HAP-1 (cell line): ENCODE data around the gene SLC6A1.

Experiments
- DNase-seq, 2 experiments: peaks; one replicate each; pipeline ENCODE4 v3.0.0-alpha.2; 2016 to 2020; ENCODE audit warnings: low spot score in 2 of 2
- H3K27me3 ChIP-seq: fragments of 250-450 bp; sonication (Bioruptor Pico); 2 replicates; pipeline ENCODE4 v1.5.1; 2020; ENCODE audit warnings: low read depth, mild to moderate bottlenecking, moderate library complexity
- H3K36me3 ChIP-seq: fragments of 250-450 bp; sonication (Bioruptor Pico); replicated peaks from 2 replicates; pipeline ENCODE4 v1.5.1; 2020; ENCODE audit warnings: mild to moderate bottlenecking
- H3K4me1 ChIP-seq: fragments of 250-450 bp; sonication (Bioruptor Pico); 2 replicates; pipeline ENCODE4 v1.5.1; 2020; ENCODE audit warnings: mild to moderate bottlenecking
- H3K4me3 ChIP-seq: fragments of 250-450 bp; sonication (Bioruptor Pico); 2 replicates; pipeline ENCODE4 v1.5.1; 2020; ENCODE audit warnings: mild to moderate bottlenecking, moderate library complexity
- H3K9me3 ChIP-seq: fragments of 250-450 bp; sonication (Bioruptor Pico); 2 replicates; pipeline ENCODE4 v1.5.1; 2020; ENCODE audit warnings: mild to moderate bottlenecking, moderate library complexity
- in situ Hi-C: fragments of 300-500 bp; cut with MboI; formaldehyde crosslinking; loops from 3 replicates; pipeline ENCODE4 v1.14.3; 2020; ENCODE audit warnings: low sequenced_read_pairs, inconsistent platforms, mixed read lengths

SLC6A1 gene

DNA sequence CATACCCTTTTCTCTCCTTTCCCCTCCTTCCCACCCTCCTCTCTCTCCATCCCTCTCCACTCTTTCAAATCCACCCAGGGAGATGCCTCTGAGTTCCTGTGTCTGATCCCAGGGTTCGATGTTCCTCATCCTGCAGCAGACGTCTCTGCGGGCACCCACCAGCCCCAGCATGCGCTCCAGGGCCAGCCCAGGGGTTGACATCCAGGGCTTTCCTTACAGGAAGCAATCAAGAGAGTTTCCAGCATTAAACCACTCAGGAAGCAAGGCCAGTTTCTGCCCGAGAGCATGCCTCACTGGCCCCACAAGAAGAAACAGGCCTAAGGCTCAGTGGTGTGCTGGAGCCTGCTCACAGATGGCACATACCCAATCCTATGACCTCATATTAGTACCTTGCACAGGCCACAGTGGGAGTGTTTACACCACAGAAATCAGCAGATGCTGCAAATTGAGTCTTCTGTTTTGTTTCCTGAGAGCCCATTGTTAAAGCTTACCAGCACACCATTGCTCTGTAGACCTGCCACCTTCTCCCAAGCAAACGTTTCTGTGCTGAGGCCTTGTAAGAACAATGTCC lies 13.2 kb downstream of the SLC6A1 start:
- H3K27me3 ChIP-seq: 0 out of 2 replicates have a peak, but pooled peaks cover 3% of the 10 kb centered on the region
- no peaks in the 10 kb centered on the region for H3K4me1 ChIP-seq
- H3K4me3 ChIP-seq: no peak overlapping the region
- H3K9me3 ChIP-seq: no peaks in the 10 kb centered on the region
- no peak for DNase-seq
- in situ Hi-C loops: no loop called here
- H3K36me3 ChIP-seq: no peaks in the 10 kb centered on the region

DNA sequence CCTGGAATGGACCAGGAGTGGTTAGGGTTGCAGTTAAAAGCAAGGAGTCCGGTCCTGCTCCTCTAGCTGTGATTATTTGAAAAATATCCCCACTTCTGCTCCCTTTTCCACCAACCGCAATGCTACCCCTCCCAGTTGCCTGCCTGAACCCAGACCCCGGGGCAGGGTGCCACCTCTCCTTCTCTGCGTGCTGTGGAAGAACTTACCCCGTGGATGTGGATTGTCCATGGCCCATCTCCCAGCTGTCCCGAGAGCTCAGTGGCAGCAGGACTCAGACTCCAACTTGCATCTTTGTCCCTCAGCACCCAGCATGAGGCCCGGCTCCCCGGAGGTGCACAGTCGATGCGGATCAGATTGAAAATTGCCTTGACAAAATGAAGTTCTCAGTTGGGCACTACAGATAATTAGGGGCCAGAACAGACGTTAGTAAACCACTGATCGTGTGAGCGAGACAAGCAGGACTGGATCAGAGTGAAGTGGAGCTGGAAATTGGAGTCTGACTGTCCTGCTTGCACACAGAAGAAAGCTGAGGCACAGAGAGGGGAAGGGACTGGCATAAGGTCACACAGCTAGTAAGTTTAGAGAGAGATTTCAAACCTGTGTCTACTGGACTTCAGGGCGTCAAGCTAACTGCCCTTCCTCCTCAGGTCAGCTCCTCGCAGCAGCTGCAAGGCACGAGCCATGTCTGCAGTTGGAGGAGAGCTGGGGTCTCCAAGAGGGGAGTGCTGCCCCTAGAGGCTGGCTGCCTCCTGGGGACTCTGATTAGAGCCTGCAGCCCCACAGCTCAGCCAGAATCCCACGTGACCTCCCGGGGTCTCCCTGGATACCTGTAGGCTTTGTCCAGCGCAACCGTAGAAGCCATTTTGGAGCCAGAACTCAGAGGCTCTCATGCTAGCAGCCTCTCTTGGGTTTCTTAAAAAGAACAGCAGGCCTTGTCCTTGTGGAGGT lies 14.7 kb downstream of the SLC6A1 start:
- no peaks in the 10 kb centered on the region for H3K9me3 ChIP-seq
- no peaks in the 10 kb centered on the region for H3K4me1 ChIP-seq
- in situ Hi-C loops: no loop called here
- no peak overlapping the region for H3K4me3 ChIP-seq
- DNase-seq: peak in 1 of 2 experiments; percentile 14
- 0 out of 2 replicates have a peak, but pooled peaks cover 3% of the 10 kb centered on the region for H3K27me3 ChIP-seq
- no peaks in the 10 kb centered on the region for H3K36me3 ChIP-seq

DNA sequence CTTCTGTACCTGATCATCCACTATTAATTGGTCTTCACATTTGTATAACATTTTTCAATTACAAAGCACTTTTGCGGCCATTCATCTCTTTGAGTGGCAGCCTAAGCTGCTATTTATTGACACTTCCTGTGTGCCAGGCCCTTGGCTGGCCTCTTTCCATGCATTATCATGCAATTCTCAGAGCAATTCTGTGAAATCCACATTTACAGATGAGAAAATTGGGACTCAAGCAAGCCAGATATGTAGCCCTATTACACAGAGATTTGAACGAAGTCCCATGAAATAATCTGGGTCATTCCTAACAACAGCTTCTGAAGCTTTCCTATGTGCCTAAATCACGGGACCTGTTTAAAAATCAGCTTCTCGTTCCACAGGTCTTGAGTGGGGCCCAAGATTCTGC lies 17.4 kb downstream of the SLC6A1 start:
- in situ Hi-C loops: no loop called here
- H3K27me3 ChIP-seq: 0 out of 2 replicates have a peak, but pooled peaks cover 3% of the 10 kb centered on the region
- H3K4me1 ChIP-seq: no peaks in the 10 kb centered on the region
- DNase-seq: peak in 1 of 2 experiments; percentile 6
- no peaks in the 10 kb centered on the region for H3K9me3 ChIP-seq
- H3K4me3 ChIP-seq: no peak overlapping the region
- H3K36me3 ChIP-seq: no peaks in the 10 kb centered on the region

DNA sequence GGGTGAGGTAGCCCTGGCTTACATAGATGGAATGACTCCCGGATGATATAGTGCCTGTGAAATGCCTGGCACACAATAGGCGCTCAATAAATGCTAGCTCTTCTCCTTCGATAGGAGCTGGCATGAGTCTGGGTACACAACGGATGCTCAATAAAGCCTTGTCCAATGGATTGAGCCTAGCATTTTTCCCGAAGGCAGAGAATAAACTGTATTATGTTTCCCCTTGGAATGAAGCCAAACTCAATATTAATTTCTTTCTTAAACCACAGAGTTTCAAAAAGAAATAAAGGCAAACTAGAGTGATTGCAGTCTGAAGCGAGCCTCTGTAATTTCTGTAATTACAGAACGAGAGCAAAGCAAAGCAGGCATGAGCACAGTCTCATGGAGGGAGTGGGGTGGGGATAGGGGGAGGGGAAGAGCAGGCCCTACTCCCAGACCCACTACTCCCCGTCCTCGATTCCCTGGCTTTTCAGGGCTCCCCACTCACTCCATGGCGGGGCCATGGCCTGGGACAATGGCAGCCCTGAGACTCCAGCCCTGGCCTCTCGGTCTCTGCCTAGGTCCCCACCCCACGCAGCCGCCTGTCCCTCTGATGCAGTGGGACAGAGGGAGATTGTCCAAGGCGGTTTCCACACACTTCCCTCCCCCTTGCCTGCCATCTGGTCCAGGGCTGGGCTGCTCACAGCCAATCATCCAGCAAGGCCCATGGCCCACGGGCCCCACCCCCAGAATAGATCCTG lies 18.0 kb downstream of the SLC6A1 start:
- Histone ChIP-seq H3K9me3 (no peaks in the 10 kb centered on the region), H3K4me3 (no peak overlapping the region), H3K4me1 (no peaks in the 10 kb centered on the region), H3K36me3 (no peaks in the 10 kb centered on the region), H3K27me3 (no peaks in the 10 kb centered on the region)
- no peak for DNase-seq
- in situ Hi-C loops: no loop called here

DNA sequence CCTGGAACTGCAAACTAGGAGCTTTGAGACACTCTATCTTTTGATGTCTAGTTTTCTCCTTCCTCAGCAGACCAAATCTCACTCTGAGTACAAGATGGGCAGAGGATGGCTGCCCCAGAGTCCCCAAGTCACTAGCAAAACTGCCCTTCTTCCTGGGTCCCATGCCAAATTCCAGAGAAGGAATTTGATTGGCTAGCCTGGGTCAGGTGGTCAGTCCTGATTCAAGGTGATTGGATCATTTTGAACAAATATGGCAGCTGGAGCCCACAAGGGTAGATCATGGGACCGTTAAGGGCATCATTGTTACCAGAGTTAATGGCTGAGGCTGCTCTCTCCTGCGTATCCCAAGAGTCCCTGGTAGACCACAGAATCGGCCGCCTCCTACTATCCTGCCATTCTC lies 21.7 kb downstream of the SLC6A1 start:
- no peak overlapping the region for H3K4me3 ChIP-seq
- H3K36me3 ChIP-seq: no peaks in the 10 kb centered on the region
- in situ Hi-C loops: no loop called here
- no peaks in the 10 kb centered on the region for H3K4me1 ChIP-seq
- no peaks in the 10 kb centered on the region; the same call in 1 of the 2 replicates for H3K27me3 ChIP-seq
- no peak for DNase-seq
- no peaks in the 10 kb centered on the region for H3K9me3 ChIP-seq

DNA sequence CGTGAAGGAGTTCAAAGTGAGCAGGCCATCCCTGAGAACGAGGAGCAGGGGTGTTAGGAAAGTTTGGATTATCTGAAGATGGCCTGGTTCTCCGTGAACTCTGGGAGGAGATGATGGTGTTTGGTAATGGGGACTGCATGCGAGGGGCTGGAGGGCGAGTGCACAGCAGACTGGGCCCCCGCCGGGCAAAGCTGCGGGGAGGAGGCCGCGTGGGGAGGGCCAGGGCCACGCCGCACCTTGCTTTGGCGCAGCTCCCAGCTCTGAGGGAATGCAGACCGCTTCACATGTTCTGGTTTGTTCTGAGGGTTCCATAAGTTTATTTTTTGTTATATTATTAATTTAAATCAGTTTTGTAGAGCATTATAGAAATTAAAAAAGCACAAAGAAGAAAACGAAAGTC lies 22.2 kb downstream of the SLC6A1 start:
- no peaks in the 10 kb centered on the region for H3K36me3 ChIP-seq
- H3K9me3 ChIP-seq: no peaks in the 10 kb centered on the region
- H3K27me3 ChIP-seq: no peaks in the 10 kb centered on the region; the same call in 1 of the 2 replicates
- H3K4me3 ChIP-seq: no peak overlapping the region
- in situ Hi-C loops: no loop called here
- no peaks in the 10 kb centered on the region for H3K4me1 ChIP-seq
- DNase-seq: no peak

GRCh38 chr3:11015369-11015768 lies 22.8 kb downstream of the SLC6A1 start:
- in situ Hi-C loops: no loop called here

DNA sequence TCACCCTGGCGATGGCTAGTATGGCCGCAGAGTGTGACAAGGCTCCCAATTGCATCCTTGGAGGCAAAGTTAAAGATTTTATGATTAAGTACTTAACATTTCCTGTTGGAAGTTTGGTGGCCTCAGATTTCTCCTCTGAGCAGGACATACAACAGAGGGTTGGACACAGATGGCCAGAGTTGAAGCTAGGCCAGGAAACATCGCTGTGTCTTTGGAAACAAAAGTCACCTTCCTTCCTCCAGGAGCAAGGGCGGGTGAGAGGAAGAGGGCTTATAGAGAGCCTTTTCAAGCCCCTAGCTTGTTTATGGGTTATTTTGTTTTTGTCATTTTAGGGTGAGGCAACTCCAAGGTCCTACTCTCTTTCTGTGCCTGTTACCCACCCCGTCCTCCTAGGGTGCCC lies 24.2 kb downstream of the SLC6A1 start:
- Histone ChIP-seq H3K4me1 (no peaks in the 10 kb centered on the region), H3K4me3 (no peak overlapping the region), H3K9me3 (no peaks in the 10 kb centered on the region), H3K27me3 (no peaks in the 10 kb centered on the region; the same call in 1 of the 2 replicates), H3K36me3 (no peaks in the 10 kb centered on the region)
- no peak for DNase-seq
- in situ Hi-C loops: no loop called here

More at GRCh38 chr3:11015369-11015768, 22.8 kb downstream of the SLC6A1 start:
- no peak for DNase-seq
- H3K9me3 ChIP-seq: no peaks in the 10 kb centered on the region
- no peaks in the 10 kb centered on the region for H3K4me1 ChIP-seq
- H3K4me3 ChIP-seq: no peak overlapping the region
- no peaks in the 10 kb centered on the region; the same call in 1 of the 2 replicates for H3K27me3 ChIP-seq
- H3K36me3 ChIP-seq: no peaks in the 10 kb centered on the region

DNA sequence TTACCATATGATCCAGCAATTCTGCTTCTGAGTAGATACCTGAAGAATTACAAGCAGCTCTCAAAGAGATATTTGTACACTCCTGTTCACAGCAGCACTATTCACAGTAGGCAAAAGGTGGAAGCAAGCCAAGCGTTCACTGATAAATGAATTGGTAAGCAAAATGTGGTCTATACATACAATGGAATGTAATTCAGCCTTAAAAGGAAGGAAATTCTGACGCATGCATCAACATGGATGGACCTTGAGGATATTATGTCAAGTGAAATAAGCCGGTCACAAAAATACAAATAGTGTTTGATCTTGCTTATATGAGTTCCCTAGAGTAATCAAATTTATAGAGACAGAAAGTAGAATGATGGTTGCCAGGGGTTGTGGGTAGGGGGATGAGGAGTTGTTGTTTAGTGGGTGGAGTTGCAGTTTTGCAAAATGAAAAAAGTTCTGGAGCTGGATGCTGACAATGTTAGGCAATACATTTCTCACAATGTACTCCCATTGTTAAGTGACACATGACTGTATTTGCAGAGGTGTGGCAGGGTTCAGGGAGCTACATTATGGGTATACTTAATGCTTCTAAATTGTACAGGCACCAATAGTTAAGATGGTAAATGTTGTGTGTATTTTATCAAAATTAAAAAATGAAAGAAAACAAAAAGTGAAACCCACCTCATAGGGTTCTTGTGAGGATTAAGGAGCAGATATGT lies 26.7 kb downstream of the SLC6A1 start:
- DNase-seq: no peak
- no peaks in the 10 kb centered on the region for H3K4me1 ChIP-seq
- in situ Hi-C loops: no loop called here
- H3K27me3 ChIP-seq: no peaks in the 10 kb centered on the region; the same call in 1 of the 2 replicates
- no peaks in the 10 kb centered on the region for H3K36me3 ChIP-seq
- no peaks in the 10 kb centered on the region for H3K9me3 ChIP-seq
- no peak overlapping the region for H3K4me3 ChIP-seq

DNA sequence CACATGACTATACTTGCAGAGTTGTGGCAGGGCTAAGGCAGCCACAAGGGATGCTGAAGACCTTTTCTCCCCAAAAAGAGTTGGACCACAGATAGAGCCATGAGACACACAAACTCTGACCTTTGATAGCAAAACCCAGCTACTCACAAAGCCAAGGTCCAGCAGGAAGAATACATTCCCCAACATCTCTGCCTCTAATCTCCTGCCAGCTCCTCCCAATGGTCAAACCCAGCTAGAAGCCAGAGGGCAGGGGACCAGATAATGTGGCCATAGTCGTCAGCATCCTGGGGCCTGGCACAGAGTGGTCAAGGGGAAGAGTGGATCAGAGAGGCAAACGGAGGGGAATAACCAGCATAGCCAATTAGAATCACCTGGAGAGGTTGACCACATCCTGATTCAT lies 28.2 kb downstream of the SLC6A1 start:
- H3K9me3 ChIP-seq: no peaks in the 10 kb centered on the region
- H3K4me1 ChIP-seq: no peaks in the 10 kb centered on the region
- no peaks in the 10 kb centered on the region; the same call in 1 of the 2 replicates for H3K27me3 ChIP-seq
- H3K4me3 ChIP-seq: no peak overlapping the region
- H3K36me3 ChIP-seq: no peaks in the 10 kb centered on the region
- in situ Hi-C loops: no loop called here
- DNase-seq: no peak

DNA sequence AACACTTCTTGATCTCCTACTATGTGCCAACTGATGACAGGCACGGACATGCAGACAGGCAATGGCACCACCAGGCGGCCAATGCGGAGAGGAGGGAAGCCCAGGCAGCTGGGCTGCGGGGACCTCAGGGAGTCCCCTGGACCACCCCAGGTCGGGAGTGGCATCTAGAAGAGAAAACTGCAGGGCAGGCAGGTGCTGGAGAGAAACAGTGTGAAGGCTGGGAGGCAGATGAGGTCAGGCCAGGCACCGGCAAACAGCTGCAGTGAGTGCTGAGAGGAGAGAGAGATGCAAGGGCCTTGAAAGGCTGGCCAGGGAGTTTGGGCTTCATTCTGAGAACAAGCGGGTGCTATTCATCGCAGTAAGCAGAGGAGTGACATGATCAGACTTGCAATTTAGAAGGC lies 29.1 kb downstream of the SLC6A1 start:
- in situ Hi-C loops: no loop called here
- Histone ChIP-seq H3K27me3 (no peaks in the 10 kb centered on the region; the same call in 1 of the 2 replicates), H3K4me1 (no peaks in the 10 kb centered on the region), H3K9me3 (no peaks in the 10 kb centered on the region), H3K36me3 (no peaks in the 10 kb centered on the region), H3K4me3 (no peak overlapping the region)
- no peak for DNase-seq

- H3K9me3 ChIP-seq: no peaks in the 10 kb centered on the region
- no peaks in the 10 kb centered on the region for H3K4me1 ChIP-seq
- H3K27me3 ChIP-seq: no peaks in the 10 kb centered on the region; the same call in 1 of the 2 replicates
- no peak overlapping the region for H3K4me3 ChIP-seq
- DNase-seq: no peak
- H3K36me3 ChIP-seq: no peaks in the 10 kb centered on the region
- in situ Hi-C loops: no loop called here
These were observed 29.6 kb downstream of the SLC6A1 start for GRCh38 chr3:11022115-11022514.

- in situ Hi-C loops: no loop called here
- Histone ChIP-seq H3K9me3 (no peaks in the 10 kb centered on the region), H3K36me3 (no peaks in the 10 kb centered on the region), H3K27me3 (no peaks in the 10 kb centered on the region; the same call in 1 of the 2 replicates), H3K4me1 (no peaks in the 10 kb centered on the region), H3K4me3 (no peak overlapping the region)
- DNase-seq: no peak
These were observed 31.6 kb downstream of the SLC6A1 start for GRCh38 chr3:11024181-11024580.
